HG03342 (cell line): ENCODE measurements around the gene PDHB.
"Not testable (repeated sequence)": the region's sequence is repeated elsewhere in the genome, so short reads cannot be mapped to it uniquely, and the experiment has no call there.

ENCODE experiments used
- ATAC-seq: cut with Tn5 transposase; IDR thresholded peaks from one replicate; pipeline ENCODE4 v1.9.1; 2021; ENCODE audit warnings: mild to moderate bottlenecking, moderate library complexity; ENCODE audit not compliant: unreplicated experiment

The PDHB gene

GRCh38 chr3:58440996-58441355 lies 7.3 kb upstream of the PDHB start:
- ATAC-seq: not testable (repeated sequence)

GRCh38 chr3:58437276-58437675 lies 3.6 kb upstream of the PDHB start:
- not testable (repeated sequence) for ATAC-seq

DNA sequence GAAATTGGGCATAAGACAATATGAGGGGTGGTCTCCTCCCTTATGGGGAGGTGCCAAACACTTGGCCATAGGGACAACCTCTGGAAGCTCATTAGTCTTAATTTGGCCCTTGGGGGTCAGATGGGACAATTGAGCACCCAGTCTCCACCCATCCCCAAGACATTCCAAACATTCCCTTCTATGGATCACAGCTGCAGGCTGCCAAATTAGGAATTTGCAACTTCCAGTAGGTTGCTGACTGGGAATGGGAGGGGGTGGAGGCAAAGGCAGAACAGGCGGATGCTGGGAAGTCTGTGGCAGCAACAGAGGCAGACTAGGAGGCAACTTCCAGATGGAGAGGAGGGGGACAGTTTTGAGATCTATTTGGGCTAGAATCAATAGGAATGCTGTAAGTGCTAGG lies 1.4 kb upstream of the PDHB start:
- ATAC-seq: no peak

DNA sequence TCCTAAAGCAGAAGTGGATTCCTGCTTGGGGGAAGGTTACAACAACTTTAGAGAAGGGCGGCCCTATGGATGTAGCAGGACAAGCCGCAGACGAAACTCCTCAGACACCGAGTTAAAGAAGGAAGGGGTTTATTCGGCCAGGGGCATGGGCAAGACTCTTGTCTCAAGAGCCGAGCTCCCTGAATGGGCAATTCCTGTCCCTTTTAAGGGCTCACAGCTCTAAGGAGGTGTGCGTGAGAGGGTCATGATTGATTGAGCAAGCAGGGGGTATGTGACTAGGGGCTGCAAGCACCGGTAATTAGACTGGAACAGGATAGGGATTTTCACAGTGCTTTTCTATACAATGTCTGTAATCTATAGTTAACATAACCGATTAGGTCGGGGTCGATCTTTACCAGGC lies 879 bp upstream of the PDHB start:
- no peak for ATAC-seq

DNA sequence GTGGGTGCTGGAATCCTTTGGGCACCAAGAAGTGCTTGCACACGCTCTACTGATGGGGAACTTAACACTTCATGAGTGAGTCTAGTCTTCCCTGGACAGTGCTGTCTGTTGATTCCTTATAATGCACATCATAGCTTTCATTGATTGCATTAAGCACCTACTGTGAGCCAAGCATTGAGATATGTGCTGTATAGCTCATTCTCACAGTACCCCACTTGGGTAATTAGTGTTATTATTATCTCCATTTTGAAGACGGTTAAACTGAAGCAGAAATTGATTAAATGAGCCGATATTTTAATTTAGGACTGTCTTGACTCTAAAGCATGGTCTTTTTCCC lies 504 bp upstream of the PDHB start:
- no peak for ATAC-seq

- no peak for ATAC-seq
Observed at GRCh38 chr3:58432905-58433304, 727 bp downstream of the PDHB start.

GRCh38 chr3:58429657-58430056 lies 4.0 kb downstream of the PDHB start:
- no peak for ATAC-seq

DNA sequence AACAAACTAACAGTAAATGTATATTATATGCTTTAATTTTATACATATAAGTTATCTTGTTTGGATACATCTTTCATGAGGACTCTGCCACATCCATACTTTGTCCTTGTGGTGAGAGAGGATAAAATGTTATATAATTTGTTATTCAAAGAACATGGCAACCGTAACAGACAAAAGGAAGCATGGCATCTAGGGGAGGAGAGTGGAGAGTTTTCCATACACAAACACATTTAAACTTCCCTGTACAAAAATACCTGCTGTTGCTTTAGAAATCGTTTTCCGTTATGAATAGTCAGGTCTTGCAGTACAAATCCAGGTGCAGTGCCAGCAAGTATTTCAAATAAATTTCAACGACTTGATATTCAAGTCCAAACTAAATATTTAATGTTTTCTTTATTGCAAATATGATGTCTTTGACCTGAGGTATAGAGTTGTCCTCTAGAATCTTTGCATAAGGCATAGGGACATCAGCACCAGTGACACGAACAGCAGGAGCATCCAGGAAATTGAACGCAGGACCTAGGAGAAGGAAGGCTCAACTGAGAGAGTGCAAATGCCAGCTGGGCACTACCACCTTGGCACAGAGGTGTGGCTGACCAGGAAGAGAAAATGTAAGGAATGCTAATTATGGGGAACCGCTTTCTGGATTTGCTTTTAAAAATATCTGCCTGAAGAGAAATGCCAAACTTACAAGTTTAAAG lies 5.8 kb downstream of the PDHB start:
- no peak for ATAC-seq

- no peak for ATAC-seq
Observed at GRCh38 chr3:58425782-58426181, 7.8 kb downstream of the PDHB start.

- no peak for ATAC-seq
Observed at GRCh38 chr3:58424613-58425012, 9.0 kb downstream of the PDHB start.

DNA sequence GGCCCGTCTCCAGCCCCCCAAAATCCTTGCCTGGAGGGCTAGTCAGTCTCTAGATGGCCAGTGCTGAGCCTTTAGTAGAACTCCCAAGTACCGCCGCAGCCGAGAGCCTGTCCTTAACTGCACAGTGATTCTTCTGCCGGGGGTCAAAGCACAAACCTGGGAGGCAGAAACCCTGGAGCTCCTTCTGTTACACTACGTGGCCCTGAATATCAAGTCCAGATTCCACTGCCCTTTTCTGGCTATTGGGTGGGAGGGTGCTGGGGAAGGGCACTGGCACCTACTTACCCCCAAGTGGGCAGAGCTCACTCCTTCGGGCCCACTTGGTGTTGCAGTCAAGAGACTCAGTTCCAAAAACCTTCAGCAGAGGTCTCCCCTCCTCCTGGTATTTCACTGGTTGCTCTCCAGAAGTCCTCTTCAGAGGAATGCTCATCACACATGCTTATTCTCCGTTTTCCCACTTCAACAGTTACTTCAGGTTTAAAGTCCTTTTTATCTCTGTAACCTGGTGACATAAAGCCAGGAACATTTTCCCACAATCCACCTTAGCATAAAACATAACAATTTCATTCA lies 10.8 kb downstream of the PDHB start:
- no peak for ATAC-seq

- ATAC-seq: no peak
Observed at GRCh38 chr3:58421004-58421403, 12.6 kb downstream of the PDHB start.

DNA sequence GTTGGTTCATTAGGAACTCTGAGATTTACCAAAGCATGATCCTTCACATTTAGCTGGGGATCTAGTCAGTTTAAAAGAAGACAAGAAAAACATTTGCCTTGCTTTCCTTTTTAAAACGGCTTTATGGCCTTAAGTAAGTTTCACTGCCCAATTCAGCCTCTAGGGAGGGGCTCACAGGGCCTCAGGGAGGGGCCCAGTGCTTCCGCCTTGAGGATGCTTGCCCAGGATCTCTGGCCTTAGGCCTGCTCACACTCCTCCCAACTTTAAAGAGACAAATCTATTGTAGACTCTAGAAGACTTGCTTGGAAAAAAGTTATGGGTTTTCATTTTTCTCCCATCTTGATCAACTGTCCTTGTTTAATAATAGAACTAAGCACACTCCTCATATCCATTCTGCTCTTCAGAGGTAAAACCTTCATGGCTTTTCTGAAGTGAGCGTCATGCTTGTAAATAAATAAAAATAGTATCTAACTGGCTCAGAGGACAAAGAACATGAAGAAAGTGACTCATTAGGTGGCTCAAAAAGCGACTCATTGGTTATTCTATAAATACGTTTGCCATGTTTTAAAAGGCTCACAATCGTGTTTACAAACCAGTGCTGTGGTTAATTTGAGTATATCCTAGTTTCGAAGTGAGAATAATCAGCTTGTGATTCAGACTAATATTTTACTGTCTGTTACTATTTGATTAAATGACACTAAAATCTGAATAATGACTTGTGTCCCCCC lies 13.7 kb downstream of the PDHB start:
- peak; percentile 62 for ATAC-seq

DNA sequence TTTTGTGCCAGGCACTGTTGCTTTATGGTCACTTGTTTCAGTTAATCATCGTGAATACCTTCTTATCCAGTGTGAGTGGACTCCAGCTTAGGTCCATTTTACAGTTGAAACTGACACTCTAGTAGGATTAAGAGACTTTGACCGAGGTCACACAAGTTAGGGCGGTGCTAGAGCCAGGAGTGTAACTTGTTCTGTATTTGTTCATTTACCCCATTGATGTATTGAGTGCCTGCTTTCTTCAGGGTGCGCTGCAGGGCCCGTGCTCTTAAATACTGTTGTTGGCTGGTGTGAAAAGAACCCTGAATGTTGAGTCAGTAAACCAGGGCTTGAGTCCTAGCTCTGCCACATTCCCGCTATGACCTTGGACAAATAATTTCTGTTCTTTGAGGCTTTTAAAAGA lies 15.4 kb downstream of the PDHB start:
- no peak for ATAC-seq

- no peak for ATAC-seq
Observed at GRCh38 chr3:58417075-58417474, 16.6 kb downstream of the PDHB start.

- no peak for ATAC-seq
Observed at GRCh38 chr3:58416191-58416590, 17.4 kb downstream of the PDHB start.

GRCh38 chr3:58414538-58415197 lies 19.0 kb downstream of the PDHB start:
- ATAC-seq: no peak

GRCh38 chr3:58411851-58412830 lies 21.5 kb downstream of the PDHB start:
- no peak for ATAC-seq

DNA sequence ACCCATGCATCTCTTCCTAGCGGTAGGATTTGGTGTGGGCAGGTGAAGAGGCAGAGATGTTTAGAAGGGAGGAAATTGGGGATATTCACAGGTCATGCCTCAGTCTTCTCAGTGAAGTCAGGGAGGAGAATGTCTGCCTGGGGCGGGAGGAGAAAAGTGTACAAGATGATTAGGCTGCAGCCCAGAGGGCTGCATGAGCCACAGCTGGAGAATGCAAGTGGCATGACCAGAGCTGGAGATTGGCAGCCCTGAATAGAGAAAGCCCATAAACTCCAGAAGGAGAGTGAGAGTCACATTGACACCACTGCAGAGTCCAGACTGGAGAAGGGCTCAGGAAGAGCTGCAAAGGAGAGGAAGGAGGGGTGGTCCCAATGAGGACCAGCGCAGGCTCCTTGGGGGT lies 22.6 kb downstream of the PDHB start:
- ATAC-seq: no peak

DNA sequence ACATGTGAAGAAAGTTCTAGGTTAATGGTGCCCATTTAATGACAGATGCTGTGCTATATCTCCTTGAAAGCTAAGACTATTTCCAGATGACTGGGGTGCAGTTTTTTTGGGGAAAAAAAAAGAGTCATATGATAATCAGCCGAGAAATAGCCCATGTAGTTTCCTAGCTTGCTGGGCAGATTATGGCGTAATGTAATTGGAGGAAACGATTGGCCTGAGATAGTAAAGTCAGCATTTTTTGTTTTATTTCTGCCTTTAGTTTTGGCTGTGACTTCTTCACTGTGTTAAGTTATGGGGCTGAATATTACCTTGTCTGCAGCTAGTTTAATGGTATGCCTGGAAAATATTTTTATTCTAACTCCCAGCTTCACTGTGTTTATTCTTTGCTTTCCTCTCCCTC lies 24.0 kb downstream of the PDHB start:
- ATAC-seq: no peak

DNA sequence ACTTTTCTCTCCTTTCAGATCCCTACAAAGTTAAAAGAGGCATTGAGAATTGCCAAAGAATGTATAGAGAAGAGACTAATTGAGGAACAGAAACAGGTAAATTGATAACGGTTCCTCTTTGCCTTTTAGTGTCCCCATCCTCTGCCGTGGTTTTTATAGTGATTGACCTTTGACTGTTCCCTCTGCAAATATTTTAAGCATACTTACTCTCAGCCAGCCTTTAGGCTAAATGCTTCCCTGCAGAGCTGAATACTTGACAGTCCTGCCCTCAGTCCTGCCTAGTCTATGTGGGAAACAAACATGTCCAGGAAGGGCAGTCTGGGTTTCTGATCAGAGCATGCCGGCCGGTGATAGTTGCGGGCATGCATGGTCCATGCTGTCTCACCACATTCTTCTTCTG lies 24.7 kb downstream of the PDHB start:
- ATAC-seq: no peak
